ENCODE measurements around the gene CRIM1.

The CRIM1 gene

GRCh38 chr2:36480028-36480427 lies 124.5 kb downstream of the CRIM1 start:
- TF ChIP-seq TCF12 (IDR thresholded peaks at IDR 0.05; ENCODE audit: low read depth) (no peak), FOXM1 (IDR thresholded peaks at IDR 0.05; ENCODE audit: borderline replicate concordance, low read depth) (no peak), TEAD4 (IDR thresholded peaks at IDR 0.05) (no peak), EP300 (IDR thresholded peaks at IDR 0.05; ENCODE audit: borderline replicate concordance) (no peak), USF1 (IDR thresholded peaks at IDR 0.05) (no peak), MAX (IDR thresholded peaks at IDR 0.05) (no peak), EGR1 (IDR thresholded peaks at IDR 0.05) (no peak), CREB1 (IDR thresholded peaks at IDR 0.05; ENCODE audit: low read depth) (no peak), REST (IDR thresholded peaks at IDR 0.05; ENCODE audit: low read depth) (no peak), NFIC (IDR thresholded peaks at IDR 0.05) (no peak), RAD21 (IDR thresholded peaks at IDR 0.05; ENCODE audit: low read depth) (no peak), ZBTB7A (IDR thresholded peaks at IDR 0.05; ENCODE audit: low read depth) (no peak), YY1 (IDR thresholded peaks at IDR 0.05; ENCODE audit: low read depth) (no peak)

- TF ChIP-seq RAD21 (IDR thresholded peaks at IDR 0.05; ENCODE audit: low read depth): no peak
- no peak for TF ChIP-seq ZBTB7A (IDR thresholded peaks at IDR 0.05; ENCODE audit: low read depth)
- no peak for TF ChIP-seq USF1 (IDR thresholded peaks at IDR 0.05)
- TF ChIP-seq NFIC (IDR thresholded peaks at IDR 0.05): no peak
- TF ChIP-seq YY1 (IDR thresholded peaks at IDR 0.05; ENCODE audit: low read depth): no peak
- no peak for TF ChIP-seq EGR1 (IDR thresholded peaks at IDR 0.05)
These were observed 125.1 kb downstream of the CRIM1 start for GRCh38 chr2:36480636-36481035.

- TF ChIP-seq TCF12 (IDR thresholded peaks at IDR 0.05; ENCODE audit: low read depth) (no peak), YY1 (IDR thresholded peaks at IDR 0.05; ENCODE audit: low read depth) (no peak), FOXM1 (IDR thresholded peaks at IDR 0.05; ENCODE audit: borderline replicate concordance, low read depth) (no peak), TAF1 (IDR thresholded peaks at IDR 0.05; ENCODE audit: low read depth) (no peak), MAX (IDR thresholded peaks at IDR 0.05) (no peak), RAD21 (IDR thresholded peaks at IDR 0.05; ENCODE audit: low read depth) (no peak), EGR1 (IDR thresholded peaks at IDR 0.05) (no peak), REST (IDR thresholded peaks at IDR 0.05; ENCODE audit: low read depth) (no peak), USF1 (IDR thresholded peaks at IDR 0.05) (no peak), CEBPB (IDR thresholded peaks at IDR 0.05) (no peak), ZBTB7A (IDR thresholded peaks at IDR 0.05; ENCODE audit: low read depth) (no peak), TEAD4 (IDR thresholded peaks at IDR 0.05) (no peak)
These were observed 126.1 kb downstream of the CRIM1 start for GRCh38 chr2:36481709-36482108.

GRCh38 chr2:36482576-36483214 lies 127.1 kb downstream of the CRIM1 start:
- TF ChIP-seq EGR1 (IDR thresholded peaks at IDR 0.05) (no peak), TEAD4 (IDR thresholded peaks at IDR 0.05) (peak; percentile 39; the same call in 1 of the 2 replicates), CEBPB (IDR thresholded peaks at IDR 0.05) (peak; percentile 90)

GRCh38 chr2:36483290-36483689 lies 127.7 kb downstream of the CRIM1 start:
- no peak for TF ChIP-seq EGR1 (IDR thresholded peaks at IDR 0.05)
- TF ChIP-seq TAF1 (IDR thresholded peaks at IDR 0.05; ENCODE audit: low read depth): no peak
- TF ChIP-seq TEAD4 (IDR thresholded peaks at IDR 0.05): no peak
- TF ChIP-seq EP300 (IDR thresholded peaks at IDR 0.05; ENCODE audit: borderline replicate concordance): no peak
- TF ChIP-seq CEBPB (IDR thresholded peaks at IDR 0.05): no peak
- TF ChIP-seq TCF12 (IDR thresholded peaks at IDR 0.05; ENCODE audit: low read depth): no peak
- no peak for TF ChIP-seq USF1 (IDR thresholded peaks at IDR 0.05)
- no peak for TF ChIP-seq RAD21 (IDR thresholded peaks at IDR 0.05; ENCODE audit: low read depth)
- TF ChIP-seq CREB1 (IDR thresholded peaks at IDR 0.05; ENCODE audit: low read depth): no peak
- TF ChIP-seq ZBTB7A (IDR thresholded peaks at IDR 0.05; ENCODE audit: low read depth): no peak
- TF ChIP-seq REST (IDR thresholded peaks at IDR 0.05; ENCODE audit: low read depth): no peak
- no peak for TF ChIP-seq NFIC (IDR thresholded peaks at IDR 0.05)
- no peak for TF ChIP-seq FOXM1 (IDR thresholded peaks at IDR 0.05; ENCODE audit: borderline replicate concordance, low read depth)
- no peak for TF ChIP-seq MAX (IDR thresholded peaks at IDR 0.05)
- no peak for TF ChIP-seq YY1 (IDR thresholded peaks at IDR 0.05; ENCODE audit: low read depth)
